Stimulated activated naive CD8-positive, alpha-beta T cell treated with anti-CD3 and anti-CD28 coated beads, Interleukin-15, Interleukin-2, amounts not matched to agents 100 ng/mL and 50 ng/mL, for 24 hours (primary cell): Measurements from ENCODE around the gene IL6.

ENCODE experiments used
- H3K27ac Mint-ChIP-seq: one replicate; pipeline ENCODE4 v1.8.0; 2021; ENCODE audit warnings: mild to moderate bottlenecking, mixed read lengths
- H3K27me3 Mint-ChIP-seq: one replicate; pipeline ENCODE4 v1.8.0; 2021; ENCODE audit warnings: mixed read lengths
- H3K36me3 Mint-ChIP-seq: one replicate; pipeline ENCODE4 v1.8.0; 2021; ENCODE audit warnings: low read depth, mixed read lengths
- H3K4me1 Mint-ChIP-seq: one replicate; pipeline ENCODE4 v1.8.0; 2021; ENCODE audit warnings: low read depth, mixed read lengths
- H3K4me3 Mint-ChIP-seq: one replicate; pipeline ENCODE4 v1.8.0; 2021; ENCODE audit warnings: mild to moderate bottlenecking, mixed read lengths
- H3K9me3 Mint-ChIP-seq: one replicate; pipeline ENCODE4 v1.8.0; 2021; ENCODE audit warnings: mixed read lengths

IL6 gene

GRCh38 chr7:22730066-22730710, 3.2 kb downstream of the IL6 start:
- Mint-ChIP-seq H3K4me3 (no peak overlapping the region), H3K27ac (no peak overlapping the region), H3K4me1 (peaks cover 32% of the 10 kb centered on the region), H3K36me3 (no peaks in the 10 kb centered on the region), H3K9me3 (no peaks in the 10 kb centered on the region), H3K27me3 (peaks cover 65% of the 10 kb centered on the region)

DNA sequence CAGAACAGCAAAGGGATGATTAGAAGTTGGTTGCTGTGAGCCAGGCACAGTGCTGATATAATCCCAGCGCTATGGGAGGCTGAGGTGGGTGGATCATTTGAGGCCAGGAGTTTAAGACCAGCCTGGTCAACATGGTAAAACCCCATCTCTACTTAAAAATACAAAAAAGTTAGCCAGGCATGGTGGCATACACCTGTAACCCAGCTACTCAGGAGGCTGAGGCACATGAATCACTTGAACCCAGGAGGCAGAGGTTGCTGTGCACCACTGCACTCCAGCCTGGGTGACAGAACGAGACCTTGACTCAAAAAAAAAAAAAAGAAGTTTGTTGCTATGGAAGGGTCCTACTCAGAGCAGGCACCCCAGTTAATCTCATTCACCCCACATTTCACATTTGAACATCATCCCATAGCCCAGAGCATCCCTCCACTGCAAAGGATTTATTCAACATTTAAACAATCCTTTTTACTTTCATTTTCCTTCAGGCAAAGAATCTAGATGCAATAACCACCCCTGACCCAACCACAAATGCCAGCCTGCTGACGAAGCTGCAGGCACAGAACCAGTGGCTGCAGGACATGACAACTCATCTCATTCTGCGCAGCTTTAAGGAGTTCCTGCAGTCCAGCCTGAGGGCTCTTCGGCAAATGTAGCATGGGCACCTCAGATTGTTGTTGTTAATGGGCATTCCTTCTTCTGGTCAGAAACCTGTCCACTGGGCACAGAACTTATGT, 4.1 kb downstream of the IL6 start:
- no peak overlapping the region for H3K27ac Mint-ChIP-seq
- H3K4me1 Mint-ChIP-seq = peaks cover 24% of the 10 kb centered on the region
- peaks cover 58% of the 10 kb centered on the region for H3K27me3 Mint-ChIP-seq
- H3K4me3 Mint-ChIP-seq = no peak overlapping the region
- H3K36me3 Mint-ChIP-seq = no peaks in the 10 kb centered on the region
- H3K9me3 Mint-ChIP-seq = no peaks in the 10 kb centered on the region

DNA sequence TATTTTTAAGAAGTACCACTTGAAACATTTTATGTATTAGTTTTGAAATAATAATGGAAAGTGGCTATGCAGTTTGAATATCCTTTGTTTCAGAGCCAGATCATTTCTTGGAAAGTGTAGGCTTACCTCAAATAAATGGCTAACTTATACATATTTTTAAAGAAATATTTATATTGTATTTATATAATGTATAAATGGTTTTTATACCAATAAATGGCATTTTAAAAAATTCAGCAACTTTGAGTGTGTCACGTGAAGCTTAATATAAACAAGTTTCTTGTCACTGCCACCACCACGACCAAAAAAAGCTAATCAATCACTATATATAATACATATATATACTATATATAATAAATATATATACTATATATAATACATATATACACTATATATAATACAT, 4.8 kb downstream of the IL6 start:
- Mint-ChIP-seq H3K27me3 (peaks cover 55% of the 10 kb centered on the region), H3K9me3 (no peaks in the 10 kb centered on the region), H3K4me3 (no peak overlapping the region), H3K36me3 (no peaks in the 10 kb centered on the region), H3K4me1 (peaks cover 17% of the 10 kb centered on the region), H3K27ac (no peak overlapping the region)

GRCh38 chr7:22732556-22733126, 5.6 kb downstream of the IL6 start:
- Mint-ChIP-seq H3K27me3 (peaks cover 59% of the 10 kb centered on the region), H3K4me3 (no peak overlapping the region), H3K4me1 (peaks cover 10% of the 10 kb centered on the region), H3K9me3 (no peaks in the 10 kb centered on the region), H3K36me3 (no peaks in the 10 kb centered on the region), H3K27ac (no peak overlapping the region)

DNA sequence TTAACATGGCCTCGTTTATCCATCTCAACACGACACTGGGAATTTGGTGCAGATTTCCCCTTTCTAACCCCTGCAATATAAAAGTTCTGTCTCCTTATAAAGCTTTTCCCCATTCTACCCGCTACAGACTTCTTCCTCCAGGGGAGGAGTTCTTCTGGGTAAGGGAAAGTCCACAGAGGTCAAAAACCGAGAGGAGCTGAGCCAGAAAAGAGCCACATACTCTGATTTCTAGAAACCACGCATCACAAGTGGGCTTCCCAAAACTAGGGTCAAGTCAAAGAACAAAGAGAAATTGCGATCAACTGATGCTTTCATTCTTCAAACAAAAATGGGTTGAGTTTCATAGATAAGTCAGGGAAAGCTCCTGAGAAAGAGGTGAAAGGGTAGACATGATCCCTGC, 6.8 kb downstream of the IL6 start:
- H3K4me3 Mint-ChIP-seq = no peak overlapping the region
- peaks cover 57% of the 10 kb centered on the region for H3K27me3 Mint-ChIP-seq
- H3K27ac Mint-ChIP-seq = no peak overlapping the region
- peaks cover 10% of the 10 kb centered on the region for H3K4me1 Mint-ChIP-seq
- H3K9me3 Mint-ChIP-seq = no peaks in the 10 kb centered on the region
- no peaks in the 10 kb centered on the region for H3K36me3 Mint-ChIP-seq

GRCh38 chr7:22743014-22743413, 16.0 kb downstream of the IL6 start:
- Mint-ChIP-seq H3K4me3 (no peak overlapping the region), H3K27ac (no peak overlapping the region), H3K9me3 (no peaks in the 10 kb centered on the region), H3K27me3 (peaks cover 29% of the 10 kb centered on the region), H3K4me1 (no peaks in the 10 kb centered on the region), H3K36me3 (no peaks in the 10 kb centered on the region)

GRCh38 chr7:22751341-22751740, 24.3 kb downstream of the IL6 start:
- no peak overlapping the region for H3K4me3 Mint-ChIP-seq
- no peak overlapping the region for H3K27ac Mint-ChIP-seq
- H3K9me3 Mint-ChIP-seq = no peaks in the 10 kb centered on the region
- no peaks in the 10 kb centered on the region for H3K4me1 Mint-ChIP-seq
- H3K36me3 Mint-ChIP-seq = no peaks in the 10 kb centered on the region
- peaks cover 20% of the 10 kb centered on the region for H3K27me3 Mint-ChIP-seq

GRCh38 chr7:22757338-22757994, 30.5 kb downstream of the IL6 start:
- Mint-ChIP-seq H3K27ac (no peak overlapping the region), H3K36me3 (no peaks in the 10 kb centered on the region), H3K4me3 (no peak overlapping the region), H3K9me3 (no peaks in the 10 kb centered on the region), H3K4me1 (no peaks in the 10 kb centered on the region), H3K27me3 (peaks cover 55% of the 10 kb centered on the region)

DNA sequence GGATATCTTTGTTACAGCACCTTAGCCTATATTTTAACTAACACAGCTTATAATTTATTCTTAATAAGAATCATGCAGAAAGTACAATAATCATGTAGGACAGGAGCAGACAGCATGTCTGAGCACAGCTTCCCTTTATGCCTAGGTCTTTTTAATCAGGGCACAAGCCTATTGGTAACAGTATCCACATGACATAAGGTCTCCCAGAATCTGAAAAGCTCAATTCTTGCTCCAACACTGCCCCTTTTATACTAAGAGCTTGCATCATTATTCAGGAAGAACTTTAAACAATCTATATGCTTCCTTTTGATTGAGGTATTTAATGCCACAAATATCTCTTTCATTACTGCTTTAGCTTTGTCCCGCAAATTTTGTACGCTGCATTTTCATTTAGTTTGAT, 31.6 kb downstream of the IL6 start:
- no peaks in the 10 kb centered on the region for H3K4me1 Mint-ChIP-seq
- peaks cover 55% of the 10 kb centered on the region for H3K27me3 Mint-ChIP-seq
- H3K9me3 Mint-ChIP-seq = no peaks in the 10 kb centered on the region
- H3K36me3 Mint-ChIP-seq = no peaks in the 10 kb centered on the region
- H3K27ac Mint-ChIP-seq = no peak overlapping the region
- no peak overlapping the region for H3K4me3 Mint-ChIP-seq

- H3K4me3 Mint-ChIP-seq = no peak overlapping the region
- H3K36me3 Mint-ChIP-seq = no peaks in the 10 kb centered on the region
- H3K27me3 Mint-ChIP-seq = peaks cover 60% of the 10 kb centered on the region
- no peaks in the 10 kb centered on the region for H3K9me3 Mint-ChIP-seq
- H3K4me1 Mint-ChIP-seq = no peaks in the 10 kb centered on the region
- no peak overlapping the region for H3K27ac Mint-ChIP-seq
Observed at GRCh38 chr7:22759721-22760120, 32.7 kb downstream of the IL6 start.

DNA sequence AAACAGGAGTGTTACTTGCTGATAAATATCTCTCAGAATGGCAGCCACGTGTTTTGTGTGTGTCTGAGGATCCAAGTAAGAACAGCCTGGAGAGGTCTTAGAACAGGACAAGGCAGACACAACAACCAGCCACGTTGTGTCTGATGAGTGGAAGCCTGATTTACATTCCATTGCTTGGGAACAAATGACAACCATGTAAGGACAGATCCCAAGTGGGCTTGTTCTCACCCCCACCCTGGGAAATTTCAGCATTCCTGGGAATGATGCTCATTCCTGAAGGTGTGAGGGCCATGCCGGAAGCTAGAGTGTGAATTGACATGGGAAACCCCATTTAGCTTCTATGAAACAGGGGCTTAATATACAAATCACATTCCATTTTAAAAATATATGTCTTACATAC, 35.9 kb downstream of the IL6 start:
- Mint-ChIP-seq H3K27me3 (peaks cover 61% of the 10 kb centered on the region), H3K27ac (no peak overlapping the region), H3K4me1 (no peaks in the 10 kb centered on the region), H3K4me3 (no peak overlapping the region), H3K36me3 (no peaks in the 10 kb centered on the region), H3K9me3 (no peaks in the 10 kb centered on the region)

GRCh38 chr7:22765609-22766008, 38.6 kb downstream of the IL6 start:
- no peak overlapping the region for H3K27ac Mint-ChIP-seq
- H3K27me3 Mint-ChIP-seq = peaks cover 55% of the 10 kb centered on the region
- no peaks in the 10 kb centered on the region for H3K4me1 Mint-ChIP-seq
- no peaks in the 10 kb centered on the region for H3K36me3 Mint-ChIP-seq
- no peaks in the 10 kb centered on the region for H3K9me3 Mint-ChIP-seq
- H3K4me3 Mint-ChIP-seq = no peak overlapping the region

- Mint-ChIP-seq H3K36me3 (no peaks in the 10 kb centered on the region), H3K27ac (no peak overlapping the region), H3K4me3 (no peak overlapping the region), H3K27me3 (peaks cover 43% of the 10 kb centered on the region), H3K4me1 (no peaks in the 10 kb centered on the region), H3K9me3 (no peaks in the 10 kb centered on the region)
Observed at GRCh38 chr7:22771194-22771871, 44.3 kb downstream of the IL6 start.

DNA sequence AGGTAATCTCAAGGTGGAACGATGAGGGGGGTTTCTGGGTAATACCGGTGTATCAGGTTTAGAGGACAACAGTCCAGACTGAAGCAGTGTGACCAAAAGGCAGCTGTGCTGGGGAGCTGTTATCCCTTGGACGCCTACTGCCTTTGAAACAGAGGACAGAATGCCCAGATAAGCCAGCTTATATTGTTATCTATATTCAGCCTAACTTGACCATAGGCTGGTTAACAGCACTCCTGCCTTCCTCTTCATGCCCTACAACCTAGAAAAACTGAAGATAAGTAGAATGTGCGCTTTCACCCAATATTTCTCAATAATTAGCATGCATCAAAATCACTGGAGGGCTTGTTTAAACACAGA, 44.9 kb downstream of the IL6 start:
- no peaks in the 10 kb centered on the region for H3K36me3 Mint-ChIP-seq
- peaks cover 43% of the 10 kb centered on the region for H3K27me3 Mint-ChIP-seq
- no peak overlapping the region for H3K4me3 Mint-ChIP-seq
- no peaks in the 10 kb centered on the region for H3K4me1 Mint-ChIP-seq
- no peak overlapping the region for H3K27ac Mint-ChIP-seq
- H3K9me3 Mint-ChIP-seq = no peaks in the 10 kb centered on the region

- Mint-ChIP-seq H3K9me3 (no peaks in the 10 kb centered on the region), H3K27me3 (peaks cover 38% of the 10 kb centered on the region), H3K27ac (no peak overlapping the region), H3K4me1 (no peaks in the 10 kb centered on the region), H3K4me3 (no peak overlapping the region), H3K36me3 (no peaks in the 10 kb centered on the region)
Observed at GRCh38 chr7:22772885-22773284, 45.9 kb downstream of the IL6 start.
